ENCODE measurements around the gene PEX7. TPM values are rescaled to one million over a fixed set of nuclear protein-coding genes. Genes with fewer than 3 reads are reported as not detected.

PEX7 gene
- total and polyA plus RNA-seq, 2 of the 8 experiments (the other 6 are each of a cell fraction or from before 2014, with no cell fraction given), result 6.4 to 11.0 TPM

DNA sequence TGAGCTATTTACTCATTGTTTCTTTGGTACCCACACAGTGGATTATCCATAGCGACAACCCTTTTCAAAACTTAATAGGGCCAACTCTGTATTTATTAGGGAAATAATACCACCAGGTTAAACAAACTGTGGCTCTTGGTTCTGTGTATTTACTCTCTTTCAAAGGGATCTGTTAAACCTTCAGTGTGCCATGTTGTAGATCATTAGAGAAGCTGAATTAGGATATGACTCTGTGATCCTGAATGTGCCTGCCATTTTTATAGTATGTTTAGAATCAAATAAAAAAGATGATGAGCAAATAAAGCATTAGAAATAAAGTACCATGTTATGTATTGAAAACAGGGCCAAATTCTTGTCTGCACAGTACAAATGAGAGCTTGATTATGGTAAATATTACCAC lies 74.7 kb downstream of the PEX7 start (continued):
- TF ChIP-seq, protein P1, sequence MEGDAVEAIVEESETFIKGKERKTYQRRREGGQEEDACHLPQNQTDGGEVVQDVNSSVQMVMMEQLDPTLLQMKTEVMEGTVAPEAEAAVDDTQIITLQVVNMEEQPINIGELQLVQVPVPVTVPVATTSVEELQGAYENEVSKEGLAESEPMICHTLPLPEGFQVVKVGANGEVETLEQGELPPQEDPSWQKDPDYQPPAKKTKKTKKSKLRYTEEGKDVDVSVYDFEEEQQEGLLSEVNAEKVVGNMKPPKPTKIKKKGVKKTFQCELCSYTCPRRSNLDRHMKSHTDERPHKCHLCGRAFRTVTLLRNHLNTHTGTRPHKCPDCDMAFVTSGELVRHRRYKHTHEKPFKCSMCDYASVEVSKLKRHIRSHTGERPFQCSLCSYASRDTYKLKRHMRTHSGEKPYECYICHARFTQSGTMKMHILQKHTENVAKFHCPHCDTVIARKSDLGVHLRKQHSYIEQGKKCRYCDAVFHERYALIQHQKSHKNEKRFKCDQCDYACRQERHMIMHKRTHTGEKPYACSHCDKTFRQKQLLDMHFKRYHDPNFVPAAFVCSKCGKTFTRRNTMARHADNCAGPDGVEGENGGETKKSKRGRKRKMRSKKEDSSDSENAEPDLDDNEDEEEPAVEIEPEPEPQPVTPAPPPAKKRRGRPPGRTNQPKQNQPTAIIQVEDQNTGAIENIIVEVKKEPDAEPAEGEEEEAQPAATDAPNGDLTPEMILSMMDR (IDR thresholded peaks at IDR 0.05; ENCODE audit: control extremely low read depth in 1 of 3, insufficient read depth in 1 of 3, low read depth in 1 of 3, low read length in 3 of 3), result no peak
- TF ChIP-seq RNF2 (IDR thresholded peaks at IDR 0.05; ENCODE audit: borderline replicate concordance, low read depth, low read length, missing control alignments, poor library complexity, severe bottlenecking) (no peak), EGR1 (IDR thresholded peaks at IDR 0.05; ENCODE audit: borderline replicate concordance, low read depth, low read length) (no peak), YY1 (IDR thresholded peaks at IDR 0.05; ENCODE audit: low read depth, low read length) (no peak), TAF7 (optimal IDR thresholded peaks at IDR 0.05; ENCODE audit: borderline replicate concordance, low read depth, low read length) (no peak), GTF2F1 (IDR thresholded peaks at IDR 0.05; ENCODE audit: borderline replicate concordance, low read depth, low read length) (no peak), HDAC2 (IDR thresholded peaks at IDR 0.05; ENCODE audit: borderline replicate concordance in 1 of 2, low read depth in 2 of 2, low read length in 2 of 2) (no peak)

Measured in H1 (cell line).